ENCODE results near the gene SMG6.

SMG6 gene

GRCh38 chr17:2194889-2195335 lies 108.7 kb downstream of the SMG6 start:
- no peak overlapping the region for H3K4me2 ChIP-seq (ENCODE audit: low read length, poor library complexity, severe bottlenecking)
- H4K8ac ChIP-seq (ENCODE audit: low read length) = no peak overlapping the region
- H3K36me3 ChIP-seq (ENCODE audit: control insufficient read depth in 1 of 2, insufficient read depth in 2 of 2, low read depth in 1 of 2, low read length in 2 of 2) = peaks cover 7 to 30% of the 10 kb centered on the region in 2 experiments
- H2BK15ac ChIP-seq (ENCODE audit: low read depth, poor library complexity, severe bottlenecking) = no peak overlapping the region
- H3K79me1 ChIP-seq (replicated peaks; ENCODE audit: low read length, poor library complexity, severe bottlenecking) = peaks cover 23% of the 10 kb centered on the region
- no peak overlapping the region for H3K4ac ChIP-seq (ENCODE audit: low read depth in 1 of 2, low read length in 2 of 2)
- H2BK120ac ChIP-seq (ENCODE audit: low read depth, low read length) = peak overlapping the region; percentile 24
- no peak overlapping the region for H3K9ac ChIP-seq (ENCODE audit: low read length)
- H2AK5ac ChIP-seq (ENCODE audit: low read length, severe bottlenecking) = peak overlapping the region; percentile 70
- no peak overlapping the region for H4K91ac ChIP-seq (ENCODE audit: low read length)
- no peak overlapping the region for H3K4me3 ChIP-seq (ENCODE audit: insufficient read depth in 1 of 2, low read depth in 1 of 2, low read length in 2 of 2)
- no peak overlapping the region for H3K27ac ChIP-seq (ENCODE audit: low read length, poor library complexity, severe bottlenecking)
- no peak overlapping the region for H3K14ac ChIP-seq (ENCODE audit: low read length in 2 of 2)
- H3K27me3 ChIP-seq (ENCODE audit: control insufficient read depth in 1 of 2, insufficient read depth in 1 of 2, low read length in 2 of 2) = no peaks in the 10 kb centered on the region
- no peak overlapping the region for H2BK12ac ChIP-seq (ENCODE audit: low read length in 2 of 2)
- H3K23ac ChIP-seq (ENCODE audit: low read length in 2 of 2) = no peak overlapping the region
- no peak overlapping the region for H2AFZ ChIP-seq (ENCODE audit: low read depth, low read length)
- H3K18ac ChIP-seq (ENCODE audit: low read depth in 1 of 2, low read length in 2 of 2) = no peak overlapping the region
- 67% methylated on average over 4 of the region's 5 CpGs for WGBS
- no peak overlapping the region for H2BK5ac ChIP-seq (ENCODE audit: low read depth, low read length, poor library complexity, severe bottlenecking)
- peaks cover 10% of the 10 kb centered on the region for H3K4me1 ChIP-seq (ENCODE audit: control insufficient read depth, insufficient read depth, low read depth, low read length)
- DNase-seq = no peak
- H3K9me3 ChIP-seq (ENCODE audit: control insufficient read depth, low read length) = no peaks in the 10 kb centered on the region

- peak overlapping the region in 1 of 2 experiments; percentile 28 for H3K4me3 ChIP-seq (ENCODE audit: insufficient read depth in 1 of 2, low read depth in 1 of 2, low read length in 2 of 2)
- H3K23ac ChIP-seq (ENCODE audit: low read length in 2 of 2) = no peak overlapping the region
- no peak overlapping the region for H2BK15ac ChIP-seq (ENCODE audit: low read depth, poor library complexity, severe bottlenecking)
- peak; percentile 87 for DNase-seq
- no peaks in the 10 kb centered on the region for H3K9me3 ChIP-seq (ENCODE audit: control insufficient read depth, low read length)
- peak overlapping the region; percentile 57 for H4K8ac ChIP-seq (ENCODE audit: low read length)
- H3K14ac ChIP-seq (ENCODE audit: low read length in 2 of 2) = peak overlapping the region in 1 of 2 experiments; percentile 78
- H4K91ac ChIP-seq (ENCODE audit: low read length) = peak overlapping the region; percentile 94
- H2AK5ac ChIP-seq (ENCODE audit: low read length, severe bottlenecking) = peak overlapping the region; percentile 61
- peak overlapping the region; percentile 82 for H2BK12ac ChIP-seq (ENCODE audit: low read length in 2 of 2)
- H3K36me3 ChIP-seq (ENCODE audit: control insufficient read depth in 1 of 2, insufficient read depth in 2 of 2, low read depth in 1 of 2, low read length in 2 of 2) = peaks cover 10 to 41% of the 10 kb centered on the region in 2 experiments
- H3K79me1 ChIP-seq (replicated peaks; ENCODE audit: low read length, poor library complexity, severe bottlenecking) = peaks cover 33% of the 10 kb centered on the region
- no peaks in the 10 kb centered on the region for H3K27me3 ChIP-seq (ENCODE audit: control insufficient read depth in 1 of 2, insufficient read depth in 1 of 2, low read length in 2 of 2)
- H2BK5ac ChIP-seq (ENCODE audit: low read depth, low read length, poor library complexity, severe bottlenecking) = no peak overlapping the region
- 10% methylated on average over 7 of the region's 7 CpGs for WGBS
- peak overlapping the region; percentile 70 for H3K9ac ChIP-seq (ENCODE audit: low read length)
- H3K4me1 ChIP-seq (ENCODE audit: control insufficient read depth, insufficient read depth, low read depth, low read length) = peaks cover 10% of the 10 kb centered on the region
- H3K27ac ChIP-seq (ENCODE audit: low read length, poor library complexity, severe bottlenecking) = peak overlapping the region; percentile 88
- peak overlapping the region; percentile 85 to 86 for H3K4ac ChIP-seq (ENCODE audit: low read depth in 1 of 2, low read length in 2 of 2)
- H3K4me2 ChIP-seq (ENCODE audit: low read length, poor library complexity, severe bottlenecking) = no peak overlapping the region
- H2AFZ ChIP-seq (ENCODE audit: low read depth, low read length) = no peak overlapping the region
- H3K18ac ChIP-seq (ENCODE audit: low read depth in 1 of 2, low read length in 2 of 2) = peak overlapping the region; percentile 12 to 93
- peak overlapping the region; percentile 50 for H2BK120ac ChIP-seq (ENCODE audit: low read depth, low read length)
Observed at GRCh38 chr17:2192367-2193057, 111.1 kb downstream of the SMG6 start.

GRCh38 chr17:2191785-2192184 lies 111.8 kb downstream of the SMG6 start:
- no peak overlapping the region for H3K14ac ChIP-seq (ENCODE audit: low read length in 2 of 2)
- peak overlapping the region; percentile 62 for H4K91ac ChIP-seq (ENCODE audit: low read length)
- no peaks in the 10 kb centered on the region for H3K27me3 ChIP-seq (ENCODE audit: control insufficient read depth in 1 of 2, insufficient read depth in 1 of 2, low read length in 2 of 2)
- DNase-seq = peak; percentile 89
- H3K79me1 ChIP-seq (replicated peaks; ENCODE audit: low read length, poor library complexity, severe bottlenecking) = peaks cover 32% of the 10 kb centered on the region
- 18% methylated on average over 9 of the region's 9 CpGs for WGBS
- peak overlapping the region; percentile 57 for H4K8ac ChIP-seq (ENCODE audit: low read length)
- H3K23ac ChIP-seq (ENCODE audit: low read length in 2 of 2) = no peak overlapping the region
- H3K27ac ChIP-seq (ENCODE audit: low read length, poor library complexity, severe bottlenecking) = peak overlapping the region; percentile 66
- peak overlapping the region; percentile 70 for H3K9ac ChIP-seq (ENCODE audit: low read length)
- H3K4me3 ChIP-seq (ENCODE audit: insufficient read depth in 1 of 2, low read depth in 1 of 2, low read length in 2 of 2) = peak overlapping the region in 1 of 2 experiments; percentile 28
- H2BK120ac ChIP-seq (ENCODE audit: low read depth, low read length) = peak overlapping the region; percentile 34
- peak overlapping the region; percentile 12 to 85 for H3K18ac ChIP-seq (ENCODE audit: low read depth in 1 of 2, low read length in 2 of 2)
- H3K4ac ChIP-seq (ENCODE audit: low read depth in 1 of 2, low read length in 2 of 2) = peak overlapping the region; percentile 34 to 86
- no peak overlapping the region for H3K4me2 ChIP-seq (ENCODE audit: low read length, poor library complexity, severe bottlenecking)
- H2BK5ac ChIP-seq (ENCODE audit: low read depth, low read length, poor library complexity, severe bottlenecking) = no peak overlapping the region
- peak overlapping the region; percentile 4 to 76 for H2BK12ac ChIP-seq (ENCODE audit: low read length in 2 of 2)
- peaks cover 10% of the 10 kb centered on the region for H3K4me1 ChIP-seq (ENCODE audit: control insufficient read depth, insufficient read depth, low read depth, low read length)
- H3K9me3 ChIP-seq (ENCODE audit: control insufficient read depth, low read length) = no peaks in the 10 kb centered on the region
- H2BK15ac ChIP-seq (ENCODE audit: low read depth, poor library complexity, severe bottlenecking) = no peak overlapping the region
- peaks cover 12 to 49% of the 10 kb centered on the region in 2 experiments for H3K36me3 ChIP-seq (ENCODE audit: control insufficient read depth in 1 of 2, insufficient read depth in 2 of 2, low read depth in 1 of 2, low read length in 2 of 2)
- H2AK5ac ChIP-seq (ENCODE audit: low read length, severe bottlenecking) = peak overlapping the region; percentile 2
- no peak overlapping the region for H2AFZ ChIP-seq (ENCODE audit: low read depth, low read length)

GRCh38 chr17:2191227-2191626 lies 112.4 kb downstream of the SMG6 start:
- Histone ChIP-seq H3K23ac (ENCODE audit: low read length in 2 of 2) (no peak overlapping the region), H3K4me2 (ENCODE audit: low read length, poor library complexity, severe bottlenecking) (no peak overlapping the region), H3K27ac (ENCODE audit: low read length, poor library complexity, severe bottlenecking) (no peak overlapping the region), H3K14ac (ENCODE audit: low read length in 2 of 2) (peak overlapping the region in 1 of 2 experiments; percentile 37), H3K36me3 (ENCODE audit: control insufficient read depth in 1 of 2, insufficient read depth in 2 of 2, low read depth in 1 of 2, low read length in 2 of 2) (peaks cover 17 to 54% of the 10 kb centered on the region in 2 experiments), H2AFZ (ENCODE audit: low read depth, low read length) (no peak overlapping the region), H3K4me1 (ENCODE audit: control insufficient read depth, insufficient read depth, low read depth, low read length) (peaks cover 10% of the 10 kb centered on the region), H3K9me3 (ENCODE audit: control insufficient read depth, low read length) (no peaks in the 10 kb centered on the region), H3K18ac (ENCODE audit: low read depth in 1 of 2, low read length in 2 of 2) (peak overlapping the region; percentile 55 to 62), H2BK5ac (ENCODE audit: low read depth, low read length, poor library complexity, severe bottlenecking) (no peak overlapping the region), H4K8ac (ENCODE audit: low read length) (peak overlapping the region; percentile 74), H3K4me3 (ENCODE audit: insufficient read depth in 1 of 2, low read depth in 1 of 2, low read length in 2 of 2) (no peak overlapping the region), H3K79me1 (replicated peaks; ENCODE audit: low read length, poor library complexity, severe bottlenecking) (peaks cover 33% of the 10 kb centered on the region), H3K9ac (ENCODE audit: low read length) (no peak overlapping the region), H4K91ac (ENCODE audit: low read length) (peak overlapping the region; percentile 83), H2BK12ac (ENCODE audit: low read length in 2 of 2) (peak overlapping the region; percentile 73 to 82), H3K27me3 (ENCODE audit: control insufficient read depth in 1 of 2, insufficient read depth in 1 of 2, low read length in 2 of 2) (no peaks in the 10 kb centered on the region), H2BK15ac (ENCODE audit: low read depth, poor library complexity, severe bottlenecking) (peak overlapping the region; percentile 7), H2BK120ac (ENCODE audit: low read depth, low read length) (peak overlapping the region; percentile 3), H2AK5ac (ENCODE audit: low read length, severe bottlenecking) (no peak overlapping the region), H3K4ac (ENCODE audit: low read depth in 1 of 2, low read length in 2 of 2) (peak overlapping the region; percentile 7 to 56)
- 94% methylated on average over 6 of the region's 6 CpGs for WGBS
- peak; percentile 35 for DNase-seq
